Ovary (tissue), 10 donors: Measurements from ENCODE around the gene SACM1L. TPM values are rescaled to one million over a fixed set of nuclear protein-coding genes. Genes with fewer than 3 reads are reported as not detected.

Experiments
- DNase-seq, 5 donors: peaks; one replicate each; pipeline ENCODE4 v3.0.0-alpha.2; 2019 to 2020
- H3K27ac ChIP-seq, 2 donors: fragments of 200-600 bp; one replicate each; pipeline versions ENCODE4 v1.5.1 to v1.8.0; 2019 to 2022
- H3K27me3 ChIP-seq: fragments of 200-600 bp; one replicate; pipeline ENCODE4 v1.8.0; 2022
- H3K36me3 ChIP-seq: fragments of 200-600 bp; sonication (generic); one replicate; pipeline ENCODE4 v1.5.1; 2019
- H3K4me1 ChIP-seq: one replicate; pipeline ENCODE4 v1.8.1; 2013; ENCODE audit warnings: mild to moderate bottlenecking, moderate library complexity; ENCODE audit not compliant: insufficient read depth
- H3K4me3 ChIP-seq: fragments of 200-600 bp; sonication (generic); one replicate; pipeline ENCODE4 v1.5.1; 2017
- H3K9me3 ChIP-seq, 2 donors: fragments of 200-600 bp in 1 of 2; sonication (generic) in 1 of 2; one replicate each; pipeline versions ENCODE4 v1.5.1 to v1.8.1; 2013 to 2019; ENCODE audit warnings: mild to moderate bottlenecking in 1 of 2, moderate library complexity in 1 of 2
- CTCF ChIP-seq, 3 donors: fragments of 450-650 bp in 2 of 3; fragments of 200-600 bp in 1 of 3; IDR thresholded peaks; one replicate each; pipeline versions ENCODE4 v1.5.1 to v1.8.0; 2016 to 2022; ENCODE audit warnings: antibody characterized with exemption in 3 of 3, mild to moderate bottlenecking in 1 of 3
- EP300 ChIP-seq: sonication (generic); formaldehyde crosslinking; IDR thresholded peaks from one replicate; pipeline ENCODE4 v1.6.1; 2017; ENCODE audit warnings: antibody characterized with exemption
- POLR2A ChIP-seq: fragments of 450-650 bp; IDR thresholded peaks from one replicate; pipeline ENCODE4 v1.6.1; 2017; ENCODE audit warnings: antibody characterized with exemption, mild to moderate bottlenecking, moderate library complexity
- WGBS, 3 donors: extraction: QIAGEN DNeasy Blood & Tissue Kit in 1 of 3; methylation state at CpG; one replicate each; pipeline versions ENCODE4 v1.1.5 to v1.1.7; 2013 to 2017; 5-methylcytosine and 5-hydroxymethylcytosine counted together
- intact Hi-C, 4 donors: fragments of 100-400 bp; cut with DNase I; formaldehyde crosslinking; loops; one replicate each; pipeline versions ENCODE4 v1.11.0 to v1.15.1; 2022 to 2023
- long read RNA-seq, 3 donors: library from polyadenylated mRNA in 2 of 3; unstranded in 2 of 3; transcript quantifications; one replicate each; pipeline ENCODE4 v2.0.0 and lab custom pipeline, GENCODE V29; 2021 to 2026
- polyA plus RNA-seq, 2 donors: library from polyadenylated mRNA; stranded (reverse); fragments of 200-250 nt in 1 of 2; fragments of 350-450 nt in 1 of 2; fragmentation: Illumina TruSeq in 1 of 2; extraction: RNeasy Lipid Tissue Mini Kit (QIAGEN cat#74804) in 1 of 2; gene quantifications; one replicate each; pipeline ENCODE4 v1.2.3, GENCODE V29; 2013 to 2014
- total RNA-seq, 7 donors: library from RNA; depleted of rRNA in 2 of 7; stranded (reverse); fragments of >200 nt in 2 of 7; fragmentation: NEBNext Ultra II Directional in 3 of 7; extraction: Animal tissue kit (Norgen Biotek cat#: 25700) in 3 of 7; gene quantifications; one replicate each; pipeline versions ENCODE4 v1.1.0 to v1.2.4, GENCODE V29; 2016 to 2023
- donor health status: DM: no; HTN: no; CAD: no; lungs with moderate emphysema.
- donor health status: DM: no; HTN: no; CAD: no.
- donor health status: Bipolar disorder and iron deficiency.
- donor health status: DM: yes; HTN: yes; CAD: no.
- donor health status: DM: no; HTN: no; CAD: no.
- donor health status: DM: yes; HTN: yes; CAD: no.

SACM1L gene
- total RNA-seq (10 to 100 TPM; 25.7 to 47.3 (median 39.6) TPM), polyA plus RNA-seq (10 to 100 TPM; 19.0 to 30.5 TPM)
- long read RNA-seq, donor 1, partial matches to known transcripts = 3 of 8 reads
- long read RNA-seq, donor 1, other reads (novel, unspliced or antisense) = 3 of 8 reads
- long read RNA-seq, donor 2, transcript SACM1L-201 (20 exons, 3,723 nt) = major isoform, 8 of 24 reads
- long read RNA-seq, donor 2, partial matches to known transcripts = 11 of 24 reads
- long read RNA-seq, donor 2, other reads (novel, unspliced or antisense) = 0 of 24 reads
- long read RNA-seq, donor 3, transcript SACM1L-201 (20 exons, 3,723 nt) = major isoform, 43 of 53 reads
- long read RNA-seq, donor 3, partial matches to known transcripts = 2 of 53 reads
- long read RNA-seq, donor 3, other reads (novel, unspliced or antisense) = 7 of 53 reads

GRCh38 chr3:45688882-45689786, at the start of gene SACM1L:
SACM1L (plus strand) TSS chr3:45689396; CDS start chr3:45689466, 70 bp downstream.
- 0 to 1% (median 1%) methylated on average over 81 of the region's 81 CpGs for WGBS, 3 donors
- peaks cover 5% of the 10 kb centered on the region for H3K4me1 ChIP-seq
- intact Hi-C loops = loop anchor here in 1 of 4 donors (5.0 kb wide), 1 partner anchor 827 kb away; the partner anchor contains the start of gene TMEM42
- H3K27me3 ChIP-seq = no peaks in the 10 kb centered on the region
- peak within 1 kb of the TSS; percentile 61 for H3K4me3 ChIP-seq
- peak; percentile 96 to 98 (median 97) for DNase-seq
- H3K9me3 ChIP-seq = no peaks in the 10 kb centered on the region
- TF ChIP-seq CTCF (IDR thresholded peaks at IDR 0.05) (no peak), POLR2A (no peak), EP300 (no peak)
- H3K27ac ChIP-seq = peak within 1 kb of the TSS; percentile 8 to 70
- no peaks in the 10 kb centered on the region for H3K36me3 ChIP-seq

GRCh38 chr3:45640091-45640507, 49.1 kb upstream of the SACM1L start:
- intact Hi-C loops = no loop called here
- no peak for DNase-seq
- TF ChIP-seq POLR2A (no peak), CTCF (IDR thresholded peaks at IDR 0.05) (no peak), EP300 (no peak)
- Histone ChIP-seq H3K4me3 (no peak overlapping the region), H3K27ac (no peak overlapping the region), H3K9me3 (no peaks in the 10 kb centered on the region), H3K4me1 (peaks cover 4% of the 10 kb centered on the region), H3K27me3 (no peaks in the 10 kb centered on the region), H3K36me3 (no peaks in the 10 kb centered on the region)
- 92 to 95% (median 94%) methylated on average over 1 of the region's 1 CpG for WGBS, 3 donors

GRCh38 chr3:45640724-45641361, 48.4 kb upstream of the SACM1L start:
- no peaks in the 10 kb centered on the region for H3K36me3 ChIP-seq
- intact Hi-C loops = no loop called here
- 85 to 93% (median 91%) methylated on average over 4 of the region's 4 CpGs for WGBS, 3 donors
- H3K9me3 ChIP-seq = no peaks in the 10 kb centered on the region
- no peaks in the 10 kb centered on the region for H3K27me3 ChIP-seq
- H3K27ac ChIP-seq = no peak overlapping the region
- peaks cover 4% of the 10 kb centered on the region for H3K4me1 ChIP-seq
- DNase-seq = no peak
- TF ChIP-seq EP300 (no peak), CTCF (IDR thresholded peaks at IDR 0.05) (no peak), POLR2A (no peak)
- H3K4me3 ChIP-seq = no peak overlapping the region

GRCh38 chr3:45641756-45642155, 47.4 kb upstream of the SACM1L start:
- DNase-seq = no peak
- no peak for TF ChIP-seq CTCF (IDR thresholded peaks at IDR 0.05)
- no peak for TF ChIP-seq POLR2A
- TF ChIP-seq EP300 = no peak
- intact Hi-C loops = no loop called here
- Histone ChIP-seq H3K27me3 (no peaks in the 10 kb centered on the region), H3K36me3 (no peaks in the 10 kb centered on the region), H3K27ac (no peak overlapping the region), H3K9me3 (no peaks in the 10 kb centered on the region), H3K4me1 (peaks cover 4% of the 10 kb centered on the region), H3K4me3 (no peak overlapping the region)
- 89 to 94% (median 92%) methylated on average over 2 of the region's 2 CpGs for WGBS, 3 donors
